Measurements from ENCODE around the gene PAQR5. TPM values are rescaled to one million over a fixed set of nuclear protein-coding genes. Genes with fewer than 3 reads are reported as not detected.

The PAQR5 gene
- total and polyA plus RNA-seq, 4 donors: 2.3 to 22.6 (median 10.5) TPM

DNA sequence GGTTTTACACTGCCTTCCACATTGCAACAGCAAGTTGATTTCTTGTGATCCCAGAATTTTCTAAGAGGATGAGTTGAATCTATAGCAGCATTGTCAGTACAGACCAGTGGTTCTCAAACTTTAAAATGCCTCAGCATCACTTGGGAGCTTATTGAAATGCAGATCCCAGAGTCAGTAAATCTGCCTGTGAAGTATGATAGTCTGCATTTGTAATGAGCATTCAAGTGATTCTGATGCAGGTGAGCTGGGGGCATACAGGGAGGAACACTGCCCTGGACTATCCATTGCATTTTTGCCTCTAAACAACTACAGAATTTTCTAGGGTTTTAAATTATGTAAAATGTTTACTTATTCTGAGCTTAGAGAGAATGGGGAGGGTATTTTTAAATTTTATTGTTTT, 27.5 kb upstream of the PAQR5 start:
- H3K27me3 ChIP-seq (ENCODE audit: control insufficient read depth in 3 of 3, insufficient read depth in 3 of 3, low read length in 2 of 3): no peaks in the 10 kb centered on the region
- no peaks in the 10 kb centered on the region for H3K9me3 ChIP-seq (ENCODE audit: control insufficient read depth in 4 of 4, insufficient read depth in 3 of 4, low read length in 3 of 4)
- TF ChIP-seq, protein P1, sequence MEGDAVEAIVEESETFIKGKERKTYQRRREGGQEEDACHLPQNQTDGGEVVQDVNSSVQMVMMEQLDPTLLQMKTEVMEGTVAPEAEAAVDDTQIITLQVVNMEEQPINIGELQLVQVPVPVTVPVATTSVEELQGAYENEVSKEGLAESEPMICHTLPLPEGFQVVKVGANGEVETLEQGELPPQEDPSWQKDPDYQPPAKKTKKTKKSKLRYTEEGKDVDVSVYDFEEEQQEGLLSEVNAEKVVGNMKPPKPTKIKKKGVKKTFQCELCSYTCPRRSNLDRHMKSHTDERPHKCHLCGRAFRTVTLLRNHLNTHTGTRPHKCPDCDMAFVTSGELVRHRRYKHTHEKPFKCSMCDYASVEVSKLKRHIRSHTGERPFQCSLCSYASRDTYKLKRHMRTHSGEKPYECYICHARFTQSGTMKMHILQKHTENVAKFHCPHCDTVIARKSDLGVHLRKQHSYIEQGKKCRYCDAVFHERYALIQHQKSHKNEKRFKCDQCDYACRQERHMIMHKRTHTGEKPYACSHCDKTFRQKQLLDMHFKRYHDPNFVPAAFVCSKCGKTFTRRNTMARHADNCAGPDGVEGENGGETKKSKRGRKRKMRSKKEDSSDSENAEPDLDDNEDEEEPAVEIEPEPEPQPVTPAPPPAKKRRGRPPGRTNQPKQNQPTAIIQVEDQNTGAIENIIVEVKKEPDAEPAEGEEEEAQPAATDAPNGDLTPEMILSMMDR (IDR thresholded peaks at IDR 0.05; ENCODE audit: control extremely low read depth, extremely low read depth): no peak
- ATAC-seq (ENCODE audit: insufficient read depth, low FRiP score): no peak
- no peak overlapping the region for H3K4me3 ChIP-seq
- peaks cover 0 to 12% (median 5%) of the 10 kb centered on the region in 4 donors for H3K36me3 ChIP-seq (ENCODE audit: control insufficient read depth in 4 of 4, insufficient read depth in 4 of 4, low read length in 4 of 4)
- no peak overlapping the region for H3K27ac ChIP-seq (ENCODE audit: low read depth in 1 of 2, low read length in 1 of 2)
- no peak overlapping the region for H3K9ac ChIP-seq (ENCODE audit: insufficient read depth in 1 of 2, low read length in 2 of 2)
- H3K4me1 ChIP-seq (ENCODE audit: control insufficient read depth in 5 of 5, insufficient read depth in 5 of 5, low read length in 5 of 5): peaks cover 2 to 31% (median 9%) of the 10 kb centered on the region in 5 donors
- no peak for DNase-seq

DNA sequence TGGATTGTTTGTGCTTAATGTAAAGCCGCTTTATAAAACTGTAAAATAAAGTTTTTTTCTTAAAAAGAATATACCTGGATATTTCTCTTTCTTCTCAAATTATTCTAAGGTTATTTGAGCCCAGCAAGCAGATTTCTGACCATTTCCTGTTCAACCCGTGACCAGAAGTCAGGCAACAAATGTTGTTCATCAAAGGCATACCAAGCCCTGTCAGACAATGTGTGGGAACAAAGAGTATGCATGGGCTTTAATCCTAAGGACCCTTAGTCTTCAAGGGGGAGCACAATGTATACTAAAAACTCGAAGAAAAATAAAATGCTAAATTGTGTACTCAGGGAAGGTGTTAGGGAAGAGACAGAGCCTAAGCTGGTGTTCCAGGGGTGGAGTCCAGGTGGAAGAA, 26.6 kb upstream of the PAQR5 start:
- DNase-seq (peak; percentile 37 to 83 (median 72)), ATAC-seq (ENCODE audit: insufficient read depth, low FRiP score) (no peak)
- TF ChIP-seq, protein P1 (IDR thresholded peaks at IDR 0.05; ENCODE audit: control extremely low read depth, extremely low read depth): no peak
- Histone ChIP-seq H3K27me3 (ENCODE audit: control insufficient read depth in 3 of 3, insufficient read depth in 3 of 3, low read length in 2 of 3) (no peaks in the 10 kb centered on the region), H3K36me3 (ENCODE audit: control insufficient read depth in 4 of 4, insufficient read depth in 4 of 4, low read length in 4 of 4) (peaks cover 0 to 12% (median 3%) of the 10 kb centered on the region in 4 donors), H3K4me1 (ENCODE audit: control insufficient read depth in 5 of 5, insufficient read depth in 5 of 5, low read length in 5 of 5) (peaks cover 2 to 31% (median 11%) of the 10 kb centered on the region in 5 donors), H3K4me3 (no peak overlapping the region), H3K9me3 (ENCODE audit: control insufficient read depth in 4 of 4, insufficient read depth in 3 of 4, low read length in 3 of 4) (no peaks in the 10 kb centered on the region), H3K27ac (ENCODE audit: low read depth in 1 of 2, low read length in 1 of 2) (no peak overlapping the region), H3K9ac (ENCODE audit: insufficient read depth in 1 of 2, low read length in 2 of 2) (no peak overlapping the region)
- WGBS, 2 donors: 60 to 71% methylated on average over 3 of the region's 3 CpGs

DNA sequence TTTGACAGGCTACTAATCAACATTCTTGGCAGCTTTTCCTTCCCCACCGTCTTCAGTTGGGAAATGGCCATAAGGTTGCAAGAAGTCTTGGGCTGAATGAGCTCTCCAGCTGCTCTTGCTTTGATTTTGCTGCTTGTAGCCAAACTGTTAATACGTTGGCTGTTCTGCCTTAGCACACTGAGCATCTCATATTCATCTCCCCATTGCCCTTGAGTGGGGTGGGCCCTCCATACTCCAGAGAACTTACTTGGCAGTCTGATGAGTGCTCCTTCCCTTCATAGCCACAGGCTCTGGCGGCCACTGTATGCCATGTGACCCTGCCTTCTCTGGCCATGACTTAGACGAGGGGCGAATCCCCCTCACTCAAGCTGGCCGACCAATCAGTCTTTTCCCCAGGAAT, 25.8 kb upstream of the PAQR5 start:
- H3K4me3 ChIP-seq: no peak overlapping the region
- DNase-seq (peak; percentile 61 to 88 (median 81)), ATAC-seq (ENCODE audit: insufficient read depth, low FRiP score) (no peak)
- peaks cover 2 to 31% (median 12%) of the 10 kb centered on the region in 5 donors for H3K4me1 ChIP-seq (ENCODE audit: control insufficient read depth in 5 of 5, insufficient read depth in 5 of 5, low read length in 5 of 5)
- H3K9ac ChIP-seq (ENCODE audit: insufficient read depth in 1 of 2, low read length in 2 of 2): no peak overlapping the region
- peaks cover 0 to 12% (median 3%) of the 10 kb centered on the region in 4 donors for H3K36me3 ChIP-seq (ENCODE audit: control insufficient read depth in 4 of 4, insufficient read depth in 4 of 4, low read length in 4 of 4)
- WGBS, 2 donors: 81 to 83% methylated on average over 6 of the region's 6 CpGs
- H3K9me3 ChIP-seq (ENCODE audit: control insufficient read depth in 4 of 4, insufficient read depth in 3 of 4, low read length in 3 of 4): no peaks in the 10 kb centered on the region
- TF ChIP-seq, protein P1 (IDR thresholded peaks at IDR 0.05; ENCODE audit: control extremely low read depth, extremely low read depth): no peak
- H3K27me3 ChIP-seq (ENCODE audit: control insufficient read depth in 3 of 3, insufficient read depth in 3 of 3, low read length in 2 of 3): no peaks in the 10 kb centered on the region
- no peak overlapping the region for H3K27ac ChIP-seq (ENCODE audit: low read depth in 1 of 2, low read length in 1 of 2)

DNA sequence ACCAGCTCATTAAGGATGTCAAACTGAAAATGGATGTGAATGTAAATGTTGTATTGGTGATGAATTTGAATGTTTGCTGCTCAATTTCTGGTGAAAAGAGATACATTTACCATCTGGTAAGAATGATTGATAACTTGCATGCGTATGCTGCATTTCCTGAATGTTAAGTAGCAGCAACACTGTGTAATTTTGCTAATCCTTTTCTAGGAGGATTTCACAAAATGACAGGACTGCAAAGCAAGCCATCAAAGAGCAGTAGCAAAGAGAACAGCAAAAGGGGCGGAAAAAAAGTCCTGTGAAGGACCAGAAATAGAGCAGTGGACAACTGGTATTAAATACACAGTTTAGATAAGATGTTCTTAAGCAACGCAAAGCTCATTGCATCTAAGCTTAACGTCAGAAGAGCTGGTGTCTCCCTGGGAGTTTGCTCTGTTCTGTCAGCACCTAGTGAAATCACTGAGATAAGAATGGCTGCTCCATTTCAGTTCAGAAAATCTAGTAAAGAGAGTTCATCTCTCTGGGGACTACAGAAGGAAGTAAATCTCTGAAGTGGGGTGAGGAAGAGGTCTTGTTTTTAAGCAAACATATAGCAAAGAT, 23.5 kb upstream of the PAQR5 start:
- no peak overlapping the region for H3K4me3 ChIP-seq
- H3K9ac ChIP-seq (ENCODE audit: insufficient read depth in 1 of 2, low read length in 2 of 2): no peak overlapping the region
- WGBS, 2 donors: 76 to 92% methylated on average over 4 of the region's 4 CpGs
- H3K9me3 ChIP-seq (ENCODE audit: control insufficient read depth in 4 of 4, insufficient read depth in 3 of 4, low read length in 3 of 4): no peaks in the 10 kb centered on the region
- H3K27ac ChIP-seq (ENCODE audit: low read depth in 1 of 2, low read length in 1 of 2): no peak overlapping the region
- H3K36me3 ChIP-seq (ENCODE audit: control insufficient read depth in 4 of 4, insufficient read depth in 4 of 4, low read length in 4 of 4): no peaks in the 10 kb centered on the region
- DNase-seq: peak in 1 of 3 donors; percentile 42
- peaks cover 2 to 31% (median 12%) of the 10 kb centered on the region in 5 donors for H3K4me1 ChIP-seq (ENCODE audit: control insufficient read depth in 5 of 5, insufficient read depth in 5 of 5, low read length in 5 of 5)
- no peak for ATAC-seq (ENCODE audit: insufficient read depth, low FRiP score)
- no peaks in the 10 kb centered on the region for H3K27me3 ChIP-seq (ENCODE audit: control insufficient read depth in 3 of 3, insufficient read depth in 3 of 3, low read length in 2 of 3)
- TF ChIP-seq, protein P1 (IDR thresholded peaks at IDR 0.05; ENCODE audit: control extremely low read depth, extremely low read depth): no peak
